A549 (cell line): Measurements from ENCODE around the gene TRMT13.

Source experiments
- CTCF ChIP-seq: fragments of >200 bp; sonication (Bioruptor Twin); formaldehyde crosslinking; IDR thresholded peaks from 3 replicates; pipeline ENCODE4 v1.5.1; 2016
- ELK1 ChIP-seq: fragments of 150-350 bp; IDR thresholded peaks from 2 replicates; pipeline ENCODE4 v1.6.1; 2014; ENCODE audit warnings: low read depth, mild to moderate bottlenecking, low read length

- no peak for TF ChIP-seq ELK1
- TF ChIP-seq CTCF = no peak
Measured at GRCh38 chr1:100115524-100115923, 17.4 kb upstream of the TRMT13 start.
